Kidney epithelial cell (primary cell): ENCODE results near the gene GATC. TPM values are rescaled to one million over a fixed set of nuclear protein-coding genes. Genes with fewer than 3 reads are reported as not detected.

ENCODE experiments used
- DNase-seq: peaks from one replicate; pipeline ENCODE4 v3.0.0-alpha.2; 2010; ENCODE audit warnings: low read depth
- H3K27me3 ChIP-seq: 2 replicates; pipeline ENCODE4 v1.6.0; 2011; ENCODE audit warnings: low read length; ENCODE audit not compliant: control insufficient read depth, insufficient read depth
- H3K36me3 ChIP-seq: 2 replicates; pipeline ENCODE4 v1.5.1; 2011; ENCODE audit warnings: low read length; ENCODE audit not compliant: control insufficient read depth, insufficient read depth
- H3K4me3 ChIP-seq: 2 replicates; pipeline ENCODE4 v1.5.1; 2011; ENCODE audit warnings: low read depth, mild to moderate bottlenecking, control low read depth, low read length
- total RNA-seq: library from RNA; depleted of rRNA; stranded (reverse); fragments of >200 nt; gene quantifications from 2 replicates; pipeline ENCODE4 v1.2.3, GENCODE V29; 2015
- TF ChIP-seq, protein P1 (sequence below): IDR thresholded peaks from 2 replicates; pipeline ENCODE4 v1.5.1; 2011; ENCODE audit warnings: mild to moderate bottlenecking, moderate library complexity, low read length, control low read depth, inconsistent platforms; ENCODE audit not compliant: insufficient read depth, poor library complexity, severe bottlenecking

GATC gene
- total RNA-seq, 1 donor from 2014 or later: 25.7 TPM

DNA sequence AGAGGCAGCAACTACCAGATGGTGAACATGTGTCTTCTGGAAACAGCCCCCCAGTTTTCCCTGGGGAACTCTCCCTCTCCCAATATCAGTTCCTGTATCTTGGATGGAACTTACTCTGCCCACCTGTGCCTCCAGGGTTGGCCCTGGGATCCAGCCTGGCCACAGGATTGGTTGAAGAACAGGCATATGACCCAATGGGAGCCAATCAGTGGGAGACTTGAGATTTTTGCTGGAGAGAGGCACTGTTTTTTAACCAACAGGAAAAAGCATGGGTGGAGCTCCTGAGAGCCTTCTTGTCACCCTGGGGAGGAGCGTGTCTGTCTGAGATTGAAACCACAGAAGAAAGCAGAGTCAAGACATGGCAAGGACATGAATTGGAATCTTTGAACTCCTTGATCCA is 42.0 kb upstream of the GATC start:
- H3K36me3 ChIP-seq: no peaks in the 10 kb centered on the region
- no peak for DNase-seq
- TF ChIP-seq, protein P1, sequence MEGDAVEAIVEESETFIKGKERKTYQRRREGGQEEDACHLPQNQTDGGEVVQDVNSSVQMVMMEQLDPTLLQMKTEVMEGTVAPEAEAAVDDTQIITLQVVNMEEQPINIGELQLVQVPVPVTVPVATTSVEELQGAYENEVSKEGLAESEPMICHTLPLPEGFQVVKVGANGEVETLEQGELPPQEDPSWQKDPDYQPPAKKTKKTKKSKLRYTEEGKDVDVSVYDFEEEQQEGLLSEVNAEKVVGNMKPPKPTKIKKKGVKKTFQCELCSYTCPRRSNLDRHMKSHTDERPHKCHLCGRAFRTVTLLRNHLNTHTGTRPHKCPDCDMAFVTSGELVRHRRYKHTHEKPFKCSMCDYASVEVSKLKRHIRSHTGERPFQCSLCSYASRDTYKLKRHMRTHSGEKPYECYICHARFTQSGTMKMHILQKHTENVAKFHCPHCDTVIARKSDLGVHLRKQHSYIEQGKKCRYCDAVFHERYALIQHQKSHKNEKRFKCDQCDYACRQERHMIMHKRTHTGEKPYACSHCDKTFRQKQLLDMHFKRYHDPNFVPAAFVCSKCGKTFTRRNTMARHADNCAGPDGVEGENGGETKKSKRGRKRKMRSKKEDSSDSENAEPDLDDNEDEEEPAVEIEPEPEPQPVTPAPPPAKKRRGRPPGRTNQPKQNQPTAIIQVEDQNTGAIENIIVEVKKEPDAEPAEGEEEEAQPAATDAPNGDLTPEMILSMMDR: no peak
- H3K27me3 ChIP-seq: no peaks in the 10 kb centered on the region
- no peak overlapping the region for H3K4me3 ChIP-seq

DNA sequence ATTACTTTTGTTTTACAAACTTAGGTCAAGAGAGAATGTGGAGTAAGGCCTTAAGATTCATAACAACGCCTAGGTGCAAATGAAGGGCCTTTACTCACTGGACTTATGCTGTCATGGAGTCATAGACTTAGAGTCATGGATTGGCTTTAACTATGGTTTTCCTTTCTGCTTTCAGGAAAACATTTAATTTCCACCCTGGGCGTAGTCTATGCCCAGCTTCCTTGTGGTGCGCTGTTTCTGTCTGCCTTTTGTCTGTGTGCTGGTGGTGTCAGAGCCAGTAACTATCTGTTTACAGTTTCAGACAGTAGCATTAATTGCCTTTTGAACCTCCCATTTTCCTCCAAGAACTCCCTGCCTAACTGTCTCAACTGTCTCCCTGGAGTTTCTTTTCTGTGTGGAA is 40.2 kb upstream of the GATC start:
- TF ChIP-seq, protein P1: no peak
- no peak for DNase-seq
- Histone ChIP-seq H3K27me3 (no peaks in the 10 kb centered on the region), H3K4me3 (no peak overlapping the region), H3K36me3 (no peaks in the 10 kb centered on the region)

DNA sequence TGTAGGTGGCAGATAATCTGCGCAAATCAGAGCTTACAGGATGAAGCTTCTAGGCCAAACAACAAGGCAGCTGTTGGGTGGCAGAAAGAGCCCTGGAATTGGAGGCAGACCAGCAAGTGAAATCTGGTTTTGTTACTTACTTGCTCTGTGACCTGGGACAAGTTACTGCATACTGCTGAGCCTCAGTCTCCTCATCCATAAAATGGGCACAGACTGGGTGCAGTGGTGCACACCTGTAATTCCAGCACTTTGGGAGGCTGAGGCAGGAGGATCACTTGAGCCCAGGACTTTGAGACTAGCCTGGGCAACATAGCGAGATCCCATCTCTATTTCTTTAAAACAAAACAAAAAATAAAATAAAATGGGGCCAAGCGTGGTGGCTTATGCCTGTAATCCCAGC is 39.7 kb upstream of the GATC start:
- H3K36me3 ChIP-seq: no peaks in the 10 kb centered on the region
- H3K4me3 ChIP-seq: no peak overlapping the region
- DNase-seq: no peak
- no peaks in the 10 kb centered on the region for H3K27me3 ChIP-seq
- TF ChIP-seq, protein P1: no peak

DNA sequence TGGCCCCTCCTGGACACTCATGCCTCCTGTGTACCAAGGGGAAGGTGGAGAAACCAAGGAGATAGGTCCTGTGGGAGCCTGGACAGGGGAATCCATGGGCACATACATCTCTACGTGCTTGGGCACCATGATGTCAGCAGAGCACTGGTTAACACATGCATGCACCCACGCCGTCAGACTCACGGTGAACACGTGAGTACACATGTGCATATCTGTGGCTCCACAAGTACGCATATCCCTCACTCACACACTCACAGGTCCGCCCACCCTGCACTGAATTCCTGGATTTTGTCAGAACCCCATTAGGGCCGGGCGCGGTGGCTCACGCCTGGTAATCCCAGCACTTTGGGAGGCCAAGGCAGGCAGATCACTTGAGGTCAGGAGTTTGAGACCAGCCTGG is 37.5 kb upstream of the GATC start:
- no peaks in the 10 kb centered on the region for H3K27me3 ChIP-seq
- no peaks in the 10 kb centered on the region for H3K36me3 ChIP-seq
- TF ChIP-seq, protein P1: no peak
- DNase-seq: no peak
- H3K4me3 ChIP-seq: no peak overlapping the region

DNA sequence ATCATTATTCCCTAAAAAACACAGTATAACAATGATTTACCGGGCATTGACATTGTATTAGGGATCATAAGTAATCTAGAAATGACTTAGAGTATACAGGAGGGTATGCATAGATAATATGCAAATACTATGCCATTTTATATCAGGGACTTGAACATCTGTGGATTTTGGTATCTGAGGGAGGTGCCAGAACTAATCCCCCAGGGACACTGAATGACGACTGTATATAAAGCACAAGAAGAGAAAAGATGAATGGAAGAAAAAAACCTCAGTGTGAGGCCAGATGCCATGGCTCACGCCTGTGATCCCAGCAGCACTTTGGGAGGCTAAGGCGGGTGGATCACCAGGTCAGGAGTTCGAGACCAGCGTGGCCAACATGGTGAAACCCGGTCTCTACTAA is 33.8 kb upstream of the GATC start:
- DNase-seq: no peak
- no peaks in the 10 kb centered on the region for H3K27me3 ChIP-seq
- no peaks in the 10 kb centered on the region for H3K36me3 ChIP-seq
- TF ChIP-seq, protein P1: no peak
- H3K4me3 ChIP-seq: no peak overlapping the region

DNA sequence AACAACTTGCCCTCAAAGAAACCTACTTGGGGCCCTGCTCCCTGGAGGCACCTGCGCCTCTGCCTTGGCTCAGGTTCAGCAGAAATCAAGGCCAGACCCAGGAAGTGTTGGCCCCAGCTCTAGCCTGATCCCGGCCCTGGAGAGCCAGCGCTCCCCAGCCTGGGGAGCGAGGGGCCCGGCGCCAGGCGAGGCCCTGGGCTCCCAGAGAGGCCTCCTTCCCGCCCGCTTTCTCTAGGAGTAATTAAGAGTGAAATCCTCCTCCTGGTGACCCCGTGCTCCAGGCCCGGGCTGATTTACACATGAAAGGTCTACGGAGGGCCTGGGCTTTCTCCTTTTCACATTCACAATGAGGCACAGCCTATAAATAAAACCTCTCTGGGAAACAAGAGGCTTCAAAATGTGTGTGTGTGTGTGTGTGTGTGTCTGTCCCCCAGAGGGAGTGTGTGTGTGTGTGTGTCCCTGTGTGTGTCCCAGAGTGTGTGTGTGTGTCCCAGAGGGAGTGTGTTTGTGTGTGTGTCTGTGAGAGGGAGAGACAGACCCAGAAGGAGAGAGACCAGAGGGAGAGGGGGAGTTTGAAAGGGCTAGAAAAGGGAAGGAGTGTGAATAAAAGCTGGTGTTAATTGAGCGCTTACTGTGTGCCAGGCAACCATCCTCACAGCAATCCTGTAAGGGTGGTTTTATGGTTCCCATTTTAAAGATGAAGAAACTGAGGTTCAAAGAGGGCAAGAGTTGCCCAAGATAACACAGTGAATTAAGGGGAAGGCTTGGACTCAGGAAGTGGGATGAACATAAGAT is 32.1 kb upstream of the GATC start:
- no peak for DNase-seq
- H3K4me3 ChIP-seq: no peak overlapping the region
- no peaks in the 10 kb centered on the region for H3K27me3 ChIP-seq
- H3K36me3 ChIP-seq: no peaks in the 10 kb centered on the region
- TF ChIP-seq, protein P1: no peak
